ENCODE measurements around the gene CFAP46.
"Not testable (repeated sequence)": the region's sequence is repeated elsewhere in the genome, so short reads cannot be mapped to it uniquely, and the experiment has no call there.

Gene CFAP46

GRCh38 chr10:132898391-132899053, 43.8 kb downstream of the CFAP46 start:
- DNase-seq, result no peak

DNA sequence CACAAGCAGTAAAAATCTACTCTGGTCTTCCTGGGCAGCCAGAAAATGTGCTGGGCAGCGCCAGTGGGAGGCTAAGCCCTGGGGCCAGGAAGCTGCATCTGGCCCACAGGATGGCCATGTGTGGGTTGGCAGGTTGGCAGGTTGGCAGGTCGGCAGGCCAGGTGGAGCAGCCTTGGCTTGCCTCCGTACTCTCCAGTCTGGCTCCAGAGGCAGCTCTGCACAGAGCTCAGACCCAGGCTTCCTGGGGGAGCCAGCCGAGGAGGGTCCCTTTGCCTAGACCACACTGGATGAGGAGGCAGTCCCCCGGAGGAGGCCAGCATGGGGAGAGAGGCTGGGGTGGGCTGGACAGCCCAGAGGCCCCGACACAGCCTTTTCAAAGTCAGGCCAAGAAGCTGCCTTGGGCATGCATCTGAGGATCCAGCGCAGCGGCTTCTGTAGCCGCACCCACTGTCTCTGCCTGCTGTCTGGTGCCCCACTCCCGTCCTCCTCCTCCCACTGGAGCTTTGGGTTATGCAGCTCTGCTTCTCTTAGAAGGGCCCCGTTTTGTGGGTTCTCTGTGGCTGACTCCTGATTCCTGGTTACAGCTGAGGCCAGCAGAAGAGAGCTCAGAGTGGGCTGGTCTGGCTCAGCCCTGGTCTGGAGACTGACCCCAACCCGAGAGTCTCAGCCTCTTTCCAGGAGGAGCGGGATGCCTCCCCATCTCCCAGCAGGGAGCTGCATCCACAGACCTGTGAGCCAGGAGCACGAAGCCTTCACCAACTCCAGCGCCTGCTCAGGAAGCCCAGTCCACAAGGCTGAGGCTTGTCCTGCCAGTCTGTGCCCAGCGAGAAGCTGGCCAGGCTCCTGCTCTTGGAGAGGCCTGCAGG, 44.6 kb downstream of the CFAP46 start:
- no peak for DNase-seq

- not testable (repeated sequence) for DNase-seq
These were observed 48.6 kb downstream of the CFAP46 start for GRCh38 chr10:132893786-132894185.

DNA sequence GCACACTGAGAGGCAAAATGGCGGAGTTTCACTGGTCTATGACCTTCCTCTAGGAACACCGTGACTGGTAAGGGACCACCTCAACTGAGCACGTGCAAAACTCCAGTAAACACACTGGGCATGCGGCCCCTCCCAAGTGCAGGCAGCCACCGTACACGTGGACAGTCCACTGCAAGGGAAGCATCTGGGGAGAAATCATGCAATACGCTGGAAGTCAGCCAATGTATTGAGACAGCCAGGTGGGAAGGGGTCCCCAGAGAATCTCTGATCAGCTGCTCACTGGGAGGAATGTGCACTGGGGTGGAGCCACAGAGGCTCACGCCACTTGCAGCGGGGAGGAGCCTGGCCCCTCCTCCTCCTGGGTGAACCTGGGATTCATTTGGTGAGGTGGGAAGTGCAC, 49.3 kb downstream of the CFAP46 start:
- no peak for DNase-seq

GRCh38 chr10:132892004-132892403, 50.4 kb downstream of the CFAP46 start:
- DNase-seq, result no peak

DNA sequence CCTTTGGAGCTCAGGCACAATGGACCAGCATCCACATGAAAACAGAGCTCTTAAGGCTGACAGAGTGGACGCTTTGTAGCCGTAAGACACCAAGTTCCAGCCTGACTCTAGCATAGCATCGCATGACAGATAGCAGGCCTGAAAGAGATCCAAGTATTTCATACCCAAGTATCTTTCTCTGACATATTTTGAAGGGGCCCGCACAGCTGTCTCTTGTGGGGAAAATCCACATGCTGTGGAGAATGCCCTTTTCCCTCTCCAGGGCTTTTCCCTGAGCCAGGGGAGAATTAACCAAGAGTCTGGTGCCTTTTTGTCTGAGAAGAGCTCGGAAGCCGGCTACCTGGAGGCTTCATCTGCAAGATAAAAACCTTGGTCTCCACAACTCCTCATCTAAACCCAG, 51.0 kb downstream of the CFAP46 start:
- no peak for DNase-seq

DNA sequence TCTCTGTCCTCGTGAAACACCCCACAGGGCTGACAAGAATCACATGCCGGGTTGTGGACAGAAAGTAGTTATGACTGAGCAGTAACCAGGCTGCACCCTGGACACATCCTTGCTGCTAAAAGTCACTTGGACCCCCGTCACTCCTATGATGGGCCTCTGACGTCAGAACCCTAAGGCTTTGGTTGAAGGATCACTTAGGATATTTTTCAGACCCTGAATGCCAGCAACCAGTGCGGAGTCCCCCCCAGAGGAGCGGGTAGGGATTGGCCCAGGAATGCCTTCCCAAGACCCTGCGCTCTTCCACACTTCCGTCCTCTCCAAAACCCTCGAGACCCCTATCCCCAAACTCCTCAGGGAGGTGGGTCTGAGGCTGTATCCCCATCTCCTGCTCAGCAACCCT, 52.1 kb downstream of the CFAP46 start:
- DNase-seq, result no peak

DNA sequence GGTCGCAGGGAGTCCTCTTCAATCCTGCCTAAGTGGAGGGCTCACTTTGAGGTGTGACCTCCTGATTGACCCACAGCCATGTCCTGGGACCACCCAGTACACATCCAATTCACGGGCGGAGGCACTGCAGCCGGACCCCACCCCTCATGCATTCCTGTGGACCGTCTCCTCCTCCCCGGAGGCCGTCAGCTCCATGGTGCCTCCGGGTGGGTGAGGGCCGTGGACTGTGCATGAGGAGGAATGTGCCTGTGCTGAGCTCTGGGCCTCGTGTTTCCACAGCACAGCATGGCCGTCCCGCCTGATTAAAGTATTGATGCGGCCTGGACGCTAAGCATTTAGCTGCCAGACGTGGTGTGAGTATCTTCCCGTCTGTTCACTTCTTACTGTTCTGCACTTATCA, 52.8 kb downstream of the CFAP46 start:
- no peak for DNase-seq

DNA sequence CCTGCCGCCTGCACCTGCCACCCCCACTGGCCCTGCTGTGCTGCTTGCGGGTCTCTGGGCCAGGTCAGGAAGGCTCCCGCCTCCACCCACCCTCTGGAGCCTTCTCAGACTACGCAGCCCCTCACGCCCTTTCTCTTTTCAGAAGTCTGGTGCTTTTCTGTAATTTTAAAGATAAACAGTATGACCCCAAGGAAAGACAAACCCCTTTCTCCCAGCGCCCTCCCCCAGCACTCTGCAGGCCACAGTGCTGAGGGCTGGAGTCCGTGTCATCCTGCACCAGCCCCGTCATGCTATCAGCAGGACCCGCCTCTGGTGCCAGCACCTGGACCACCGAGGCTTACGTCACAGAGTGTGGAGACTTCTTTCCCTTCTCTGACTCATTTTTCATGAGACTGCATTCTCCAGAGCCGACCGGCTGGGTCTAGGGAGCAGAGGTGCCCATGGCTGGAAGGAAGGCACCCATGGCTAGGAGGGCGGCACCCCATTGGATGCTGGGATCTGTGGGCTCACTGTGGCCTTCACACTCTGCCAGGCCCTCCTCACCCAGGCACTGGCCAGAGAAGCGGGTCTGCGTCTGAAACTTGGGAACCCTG, 53.4 kb downstream of the CFAP46 start:
- DNase-seq, result no peak

GRCh38 chr10:132888446-132888845, 53.9 kb downstream of the CFAP46 start:
- not testable (repeated sequence) for DNase-seq

- DNase-seq, result no peak
These were observed 55.9 kb downstream of the CFAP46 start for GRCh38 chr10:132886211-132887099.

- no peak for DNase-seq
These were observed 56.7 kb downstream of the CFAP46 start for GRCh38 chr10:132885451-132886210.

GRCh38 chr10:132884691-132885271, 57.6 kb downstream of the CFAP46 start:
- DNase-seq, result no peak

DNA sequence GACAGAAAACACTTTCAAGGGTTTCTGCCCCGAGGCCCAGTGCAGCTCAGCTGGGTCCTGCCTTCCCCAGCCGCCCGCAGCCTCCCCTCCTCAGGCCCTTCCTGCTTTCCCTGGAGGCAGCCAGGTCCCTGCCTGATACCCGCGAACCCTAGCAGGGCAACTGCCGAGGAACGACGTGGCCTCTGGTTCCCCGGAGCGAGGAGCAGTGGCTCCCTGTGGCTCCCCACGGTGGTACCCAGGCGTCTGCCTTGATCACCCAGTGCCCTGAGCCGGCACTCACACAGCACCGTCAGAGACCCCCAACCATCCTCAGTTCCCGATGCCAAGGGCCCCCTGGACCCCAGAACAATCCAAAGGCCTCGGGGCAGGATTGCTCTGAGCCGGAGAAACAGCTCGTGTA, 58.3 kb downstream of the CFAP46 start:
- DNase-seq, result no peak

GRCh38 chr10:132883391-132883881, 58.9 kb downstream of the CFAP46 start:
- DNase-seq, result no peak

GRCh38 chr10:132882069-132882951, 60.1 kb downstream of the CFAP46 start:
- no peak for DNase-seq

- DNase-seq, result no peak
These were observed 61.0 kb downstream of the CFAP46 start for GRCh38 chr10:132881186-132881920.

GRCh38 chr10:132880128-132880981, 62.0 kb downstream of the CFAP46 start:
- DNase-seq, result no peak

All from stimulated activated CD4-positive, alpha-beta T cell treated with anti-CD3 and anti-CD28 coated beads, Interleukin-4, amount 100 ng/mL, for 4 hours (primary cell).